SU-DHL-6 (cell line): ENCODE results near the gene INSR.
"Not testable (repeated sequence)": the region's sequence is repeated elsewhere in the genome, so short reads cannot be mapped to it uniquely, and the experiment has no call there.

Experiments used
- H2AFZ ChIP-seq: fragments of 200-600 bp; sonication (generic); 2 replicates; pipeline ENCODE4 v1.6.1; 2014; ENCODE audit warnings: low read depth, mild to moderate bottlenecking, moderate library complexity, mixed read lengths, antibody characterized with exemption, low read length; ENCODE audit not compliant: severe bottlenecking
- H3F3A ChIP-seq: fragments of 200-600 bp; shearing (Covaris generic); 2 replicates; pipeline ENCODE4 v1.6.0; 2016; ENCODE audit warnings: antibody characterized with exemption, mild to moderate bottlenecking; ENCODE audit not compliant: insufficient read depth
- H3K27ac ChIP-seq: fragments of 200-600 bp; sonication (generic); 2 replicates; pipeline ENCODE4 v1.5.1; 2016; ENCODE audit warnings: low read depth, mild to moderate bottlenecking, low read length, moderate library complexity, mixed read lengths
- H3K27me3 ChIP-seq: fragments of 200-600 bp; sonication (generic), shearing (Covaris generic); 2 replicates; pipeline ENCODE4 v1.6.0; 2014; ENCODE audit warnings: mild to moderate bottlenecking, low read length
- H3K36me3 ChIP-seq: fragments of 200-600 bp; sonication (generic); 2 replicates; pipeline ENCODE4 v1.6.1; 2014; ENCODE audit warnings: mild to moderate bottlenecking, low read length, mixed read lengths
- H3K4me2 ChIP-seq: fragments of 300-600, 200-600 bp; shearing (Covaris generic), sonication (generic); 2 replicates; pipeline ENCODE4 v1.6.0; 2014; ENCODE audit warnings: low read length, low read depth, mild to moderate bottlenecking; ENCODE audit not compliant: poor library complexity, severe bottlenecking
- H3K4me3 ChIP-seq: fragments of 200-600 bp; sonication (generic); 2 replicates; pipeline ENCODE4 v1.5.1; 2014; ENCODE audit warnings: antibody characterized with exemption, low read length, mild to moderate bottlenecking, mixed read lengths; ENCODE audit not compliant: insufficient read depth, poor library complexity, severe bottlenecking
- H3K79me2 ChIP-seq: fragments of 200-600 bp; sonication (generic); 2 replicates; pipeline ENCODE4 v1.6.1; 2014; ENCODE audit warnings: mild to moderate bottlenecking, low read length, moderate library complexity; ENCODE audit not compliant: insufficient read depth
- H3K9ac ChIP-seq: fragments of 200-600 bp; sonication (generic); 2 replicates; pipeline ENCODE4 v1.7.0; 2014; ENCODE audit warnings: mild to moderate bottlenecking, low read length
- H3K9me2 ChIP-seq: fragments of 200-600 bp; sonication (generic); replicated peaks from 2 replicates; pipeline ENCODE4 v1.6.1; 2014; ENCODE audit warnings: low read length; ENCODE audit not compliant: insufficient read depth
- H3K9me3 ChIP-seq: fragments of 200-600 bp; sonication (generic); 2 replicates; pipeline ENCODE4 v1.6.1; 2014; ENCODE audit warnings: low read length, mixed read lengths; ENCODE audit not compliant: insufficient read depth
- H4K20me1 ChIP-seq: fragments of 200-600 bp; sonication (generic); 2 replicates; pipeline ENCODE4 v1.6.1; 2014; ENCODE audit warnings: low read depth, mild to moderate bottlenecking, antibody characterized with exemption, low read length, moderate library complexity, mixed read lengths
- EZH2phosphoT487 ChIP-seq: fragments of 200-600 bp; sonication (generic), shearing (Covaris generic); conservative IDR thresholded peaks from 2 replicates; pipeline ENCODE4 v1.6.1; 2018; ENCODE audit warnings: mild to moderate bottlenecking, antibody characterized with exemption, low read length, moderate library complexity, mixed read lengths
- TF ChIP-seq, protein P1 (sequence below): fragments of 200-600 bp; sonication (generic); IDR thresholded peaks from one replicate; pipeline ENCODE4 v1.5.1; 2017; ENCODE audit warnings: antibody characterized with exemption, mild to moderate bottlenecking, low read length, moderate library complexity; ENCODE audit not compliant: insufficient read depth, poor library complexity, severe bottlenecking

INSR gene

DNA sequence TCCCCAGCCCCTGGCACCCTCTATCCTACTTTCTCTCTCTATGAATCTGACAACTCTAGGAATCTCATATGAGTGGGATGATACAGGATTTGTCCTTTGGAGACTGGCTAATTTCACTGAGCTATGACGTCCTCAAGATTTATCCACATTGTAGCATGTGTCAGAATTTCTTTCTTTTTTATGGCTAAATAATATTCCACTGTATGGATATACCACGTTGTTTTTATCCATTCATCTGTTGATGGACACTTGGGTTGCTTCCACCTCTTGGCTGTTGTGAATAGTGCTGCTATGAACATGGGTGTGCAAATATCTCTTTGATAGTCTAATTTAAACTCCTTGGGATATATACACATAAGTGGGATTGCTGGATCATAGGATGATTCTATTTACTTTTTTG is 24.0 kb upstream of the INSR start:
- Histone ChIP-seq H3K4me2 (no peak overlapping the region), H2AFZ (no peak overlapping the region), H4K20me1 (no peaks in the 10 kb centered on the region), H3K9me3 (no peaks in the 10 kb centered on the region), H3K36me3 (no peaks in the 10 kb centered on the region), H3K9me2 (no peaks in the 10 kb centered on the region), H3K4me3 (no peak overlapping the region), H3F3A (peaks cover 14% of the 10 kb centered on the region), H3K79me2 (no peaks in the 10 kb centered on the region), H3K27ac (no peak overlapping the region), H3K27me3 (no peaks in the 10 kb centered on the region), H3K9ac (no peak overlapping the region)
- TF ChIP-seq EZH2phosphoT487: no peak
- TF ChIP-seq, protein P1, sequence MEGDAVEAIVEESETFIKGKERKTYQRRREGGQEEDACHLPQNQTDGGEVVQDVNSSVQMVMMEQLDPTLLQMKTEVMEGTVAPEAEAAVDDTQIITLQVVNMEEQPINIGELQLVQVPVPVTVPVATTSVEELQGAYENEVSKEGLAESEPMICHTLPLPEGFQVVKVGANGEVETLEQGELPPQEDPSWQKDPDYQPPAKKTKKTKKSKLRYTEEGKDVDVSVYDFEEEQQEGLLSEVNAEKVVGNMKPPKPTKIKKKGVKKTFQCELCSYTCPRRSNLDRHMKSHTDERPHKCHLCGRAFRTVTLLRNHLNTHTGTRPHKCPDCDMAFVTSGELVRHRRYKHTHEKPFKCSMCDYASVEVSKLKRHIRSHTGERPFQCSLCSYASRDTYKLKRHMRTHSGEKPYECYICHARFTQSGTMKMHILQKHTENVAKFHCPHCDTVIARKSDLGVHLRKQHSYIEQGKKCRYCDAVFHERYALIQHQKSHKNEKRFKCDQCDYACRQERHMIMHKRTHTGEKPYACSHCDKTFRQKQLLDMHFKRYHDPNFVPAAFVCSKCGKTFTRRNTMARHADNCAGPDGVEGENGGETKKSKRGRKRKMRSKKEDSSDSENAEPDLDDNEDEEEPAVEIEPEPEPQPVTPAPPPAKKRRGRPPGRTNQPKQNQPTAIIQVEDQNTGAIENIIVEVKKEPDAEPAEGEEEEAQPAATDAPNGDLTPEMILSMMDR: no peak

DNA sequence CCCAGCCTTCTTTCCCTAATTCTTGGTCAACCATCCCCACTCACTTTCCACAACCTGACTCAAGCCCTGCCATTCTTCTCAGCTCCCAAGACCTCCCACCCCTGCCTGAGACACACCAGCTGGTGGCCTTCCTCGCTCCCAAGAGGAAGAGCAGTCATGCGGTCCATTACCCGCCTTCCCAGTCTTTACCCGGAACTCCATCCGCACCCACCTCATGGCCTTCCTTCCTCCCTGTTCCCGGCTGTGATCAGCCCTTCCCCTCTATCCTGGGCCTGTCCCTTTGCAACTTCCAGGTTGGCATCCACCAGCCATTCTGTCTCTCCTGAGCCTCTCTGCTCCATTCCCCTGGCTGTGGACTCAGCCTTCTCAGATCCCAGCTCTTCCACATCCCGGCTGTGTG is 18.6 kb upstream of the INSR start:
- H3K79me2 ChIP-seq: no peaks in the 10 kb centered on the region
- no peaks in the 10 kb centered on the region for H3K27me3 ChIP-seq
- H2AFZ ChIP-seq: no peak overlapping the region
- no peak overlapping the region for H3K27ac ChIP-seq
- no peak overlapping the region for H3K9ac ChIP-seq
- H4K20me1 ChIP-seq: no peaks in the 10 kb centered on the region
- no peaks in the 10 kb centered on the region for H3K36me3 ChIP-seq
- H3K4me2 ChIP-seq: no peak overlapping the region
- H3K4me3 ChIP-seq: no peak overlapping the region
- H3K9me3 ChIP-seq: no peaks in the 10 kb centered on the region
- no peaks in the 10 kb centered on the region for H3K9me2 ChIP-seq
- H3F3A ChIP-seq: no peaks in the 10 kb centered on the region
- no peak for TF ChIP-seq EZH2phosphoT487
- TF ChIP-seq, protein P1: no peak

DNA sequence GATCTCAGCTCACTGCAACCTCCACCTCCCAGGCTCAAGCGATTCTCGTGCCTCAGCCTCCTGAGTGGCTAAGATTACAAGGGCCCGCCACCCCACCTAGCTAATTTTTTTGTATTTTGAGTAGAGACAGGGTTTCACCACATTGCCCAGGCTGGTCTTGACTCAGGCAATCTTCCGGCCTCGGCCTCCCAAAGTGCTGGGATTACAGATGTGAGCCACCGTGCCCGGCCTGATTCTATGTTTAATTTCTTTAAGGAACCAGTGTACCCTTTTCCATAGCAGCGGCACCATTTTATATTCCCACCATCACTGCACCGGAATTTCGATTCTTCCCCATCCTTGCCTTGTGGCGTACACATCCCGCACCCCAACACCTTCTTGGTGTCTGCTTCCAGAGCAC is 17.7 kb upstream of the INSR start:
- H3K36me3 ChIP-seq: no peaks in the 10 kb centered on the region
- H3K9me3 ChIP-seq: no peaks in the 10 kb centered on the region

DNA sequence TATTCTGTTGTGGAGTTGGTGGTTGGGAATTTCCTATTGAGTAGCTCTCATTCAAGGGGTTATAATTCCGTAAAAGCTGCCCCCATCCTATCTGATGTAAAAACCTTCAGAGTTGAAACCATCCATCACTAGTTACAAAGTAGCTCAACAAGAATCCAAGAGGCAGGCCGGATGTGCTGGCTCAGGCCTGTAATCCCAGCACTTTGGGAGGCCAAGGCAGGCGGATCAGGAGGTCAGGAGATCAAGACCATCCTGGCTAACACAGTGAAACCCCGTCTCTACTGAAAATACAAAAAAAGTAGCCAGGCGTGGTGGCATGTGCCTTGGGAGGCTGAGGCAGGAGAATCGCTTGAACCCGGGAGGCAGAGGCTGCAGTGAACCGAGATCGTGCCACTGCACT is 14.1 kb upstream of the INSR start:
- H3K4me2 ChIP-seq, H4K20me1 ChIP-seq, H3K27me3 ChIP-seq, H3K9me3 ChIP-seq, H3K79me2 ChIP-seq, H3F3A ChIP-seq, H2AFZ ChIP-seq, H3K4me3 ChIP-seq, H3K9ac ChIP-seq, H3K9me2 ChIP-seq, H3K36me3 ChIP-seq, H3K27ac ChIP-seq: not testable (repeated sequence)

More for the DNA sequence above, 17.7 kb upstream of the INSR start:
- no peaks in the 10 kb centered on the region for H3F3A ChIP-seq
- no peaks in the 10 kb centered on the region for H3K27me3 ChIP-seq
- H3K9me2 ChIP-seq: no peaks in the 10 kb centered on the region
- TF ChIP-seq, protein P1: no peak
- no peak for TF ChIP-seq EZH2phosphoT487
- H3K9ac ChIP-seq: no peak overlapping the region
- H3K79me2 ChIP-seq: no peaks in the 10 kb centered on the region
- no peak overlapping the region for H3K4me2 ChIP-seq
- H4K20me1 ChIP-seq: no peaks in the 10 kb centered on the region
- no peak overlapping the region for H2AFZ ChIP-seq
- no peak overlapping the region for H3K27ac ChIP-seq
- H3K4me3 ChIP-seq: no peak overlapping the region
